ENCODE data around the gene TNFRSF8. TPM values are rescaled to one million over a fixed set of nuclear protein-coding genes. Genes with fewer than 3 reads are reported as not detected.

Gene TNFRSF8
- total and polyA plus RNA-seq, 2 of the 4 experiments (the other 2 are of a cell fraction), result under 0.01 to 0.31 TPM

- H3K4me2 ChIP-seq (ENCODE audit: low read depth, low read length), result no peak overlapping the region
Measured at GRCh38 chr1:12109901-12110300, 46.8 kb downstream of the TNFRSF8 start.

More at GRCh38 chr1:12109901-12110300, 46.8 kb downstream of the TNFRSF8 start:
- peaks cover 7% of the 10 kb centered on the region for H3K4me1 ChIP-seq (ENCODE audit: control insufficient read depth, insufficient read depth, low read length)
- no peak overlapping the region for H2AFZ ChIP-seq (replicated peaks; ENCODE audit: low read length, poor library complexity)
- no peak overlapping the region for H2BK120ac ChIP-seq (ENCODE audit: low read depth, low read length)
- no peaks in the 10 kb centered on the region for H3K9me3 ChIP-seq (ENCODE audit: control insufficient read depth, insufficient read depth, low read length)
- dilution Hi-C loops (cut with HindIII; ENCODE audit: low sequenced_read_pairs, unreplicated experiment), result no loop called here
- H2BK5ac ChIP-seq (ENCODE audit: low read depth, low read length, poor library complexity, severe bottlenecking), result no peak overlapping the region
- no peak overlapping the region for H4K91ac ChIP-seq (ENCODE audit: insufficient read depth, low read depth, low read length)
- no peak overlapping the region for H2BK15ac ChIP-seq (ENCODE audit: low read depth, low read length)
- H4K8ac ChIP-seq (ENCODE audit: low read depth in 2 of 2, low read length in 2 of 2), result no peak overlapping the region
- H3K23ac ChIP-seq (ENCODE audit: low read depth, low read length), result no peak overlapping the region
- WGBS, 2 experiments (ENCODE audit: extremely low coverage in 2 of 2, insufficient read length in 1 of 2), result 71% methylated on average over 1 of the region's 10 CpGs; no CpG with 5 or more reads in 1 of the 2 experiments
- no peaks in the 10 kb centered on the region for H3K79me1 ChIP-seq (ENCODE audit: low read depth in 1 of 2, low read length in 2 of 2)
- H3K56ac ChIP-seq (ENCODE audit: extremely low read depth, insufficient read depth, low read length), result no peak overlapping the region
- H3K18ac ChIP-seq (ENCODE audit: low read depth, low read length), result no peak overlapping the region
- ATAC-seq (ENCODE audit: low read depth) (no peak), DNase-seq (no peak)
- H3K14ac ChIP-seq (replicated peaks; ENCODE audit: low read depth, low read length), result no peak overlapping the region
- no peak for TF ChIP-seq NFE2L2 (IDR thresholded peaks at IDR 0.05; ENCODE audit: low read depth, low read length)
- no peak for TF ChIP-seq RAD21 (IDR thresholded peaks at IDR 0.05; ENCODE audit: low read length)
- TF ChIP-seq MAZ (IDR thresholded peaks at IDR 0.05; ENCODE audit: borderline replicate concordance, low read depth, low read length), result no peak
- TF ChIP-seq MXI1 (IDR thresholded peaks at IDR 0.05; ENCODE audit: borderline replicate concordance, low read depth, low read length), result no peak
- TF ChIP-seq RCOR1 (IDR thresholded peaks at IDR 0.05; ENCODE audit: insufficient replicate concordance, low read length), result no peak
- TF ChIP-seq CHD1 (IDR thresholded peaks at IDR 0.05; ENCODE audit: low read depth, low read length), result no peak
- TF ChIP-seq BHLHE40 (IDR thresholded peaks at IDR 0.05; ENCODE audit: low read depth, low read length), result no peak
- no peak for TF ChIP-seq FOS (IDR thresholded peaks at IDR 0.05; ENCODE audit: low read depth, low read length)
- TF ChIP-seq POLR2A (IDR thresholded peaks at IDR 0.05; ENCODE audit: low read depth, low read length), result no peak
- no peak for TF ChIP-seq ELK1 (IDR thresholded peaks at IDR 0.05; ENCODE audit: borderline replicate concordance, low read depth, low read length)
- TF ChIP-seq, protein P1, sequence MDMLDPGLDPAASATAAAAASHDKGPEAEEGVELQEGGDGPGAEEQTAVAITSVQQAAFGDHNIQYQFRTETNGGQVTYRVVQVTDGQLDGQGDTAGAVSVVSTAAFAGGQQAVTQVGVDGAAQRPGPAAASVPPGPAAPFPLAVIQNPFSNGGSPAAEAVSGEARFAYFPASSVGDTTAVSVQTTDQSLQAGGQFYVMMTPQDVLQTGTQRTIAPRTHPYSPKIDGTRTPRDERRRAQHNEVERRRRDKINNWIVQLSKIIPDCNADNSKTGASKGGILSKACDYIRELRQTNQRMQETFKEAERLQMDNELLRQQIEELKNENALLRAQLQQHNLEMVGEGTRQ (IDR thresholded peaks at IDR 0.05; ENCODE audit: low read depth, low read length), result no peak
- TF ChIP-seq MAFK (IDR thresholded peaks at IDR 0.05; ENCODE audit: low read depth, low read length), result no peak
- no peak for TF ChIP-seq CEBPB (IDR thresholded peaks at IDR 0.05; ENCODE audit: low read depth, low read length)
- no peak for TF ChIP-seq RFX5 (IDR thresholded peaks at IDR 0.05; ENCODE audit: low read depth, low read length)
- no peak for TF ChIP-seq CTCF (conservative IDR thresholded peaks at IDR 0.05; ENCODE audit: low read depth, low read length)
- TF ChIP-seq SMC3 (IDR thresholded peaks at IDR 0.05; ENCODE audit: low read depth, low read length), result no peak
- no peak overlapping the region for H3K27ac ChIP-seq (ENCODE audit: insufficient read depth, low read length)
- H2BK20ac ChIP-seq (ENCODE audit: low read depth, low read length), result no peak overlapping the region
- ChIA-PET POLR2A (ENCODE audit: unreplicated experiment) (interaction anchor here (0.6 kb wide), 1 partner anchor 9 kb away, joined by 3 read pairs; no protein-coding TSS in a partner anchor), CTCF (interaction anchor here (1.1 kb wide), 1 partner anchor 11 kb away, joined by 3 read pairs; no protein-coding TSS in a partner anchor)
- H4K20me1 ChIP-seq (ENCODE audit: insufficient read depth, low read length), result no peaks in the 10 kb centered on the region
- no TSS peak for BruUV-seq (replicated peaks)
- H3K9me1 ChIP-seq (ENCODE audit: insufficient read depth, low read length), result no peaks in the 10 kb centered on the region
- in situ Hi-C loops (cut with MboI; ENCODE audit: low sequenced_read_pairs), result no loop called here
- intact Hi-C loops (cut with micrococcal nuclease), result no loop called here
- H3K36me3 ChIP-seq (ENCODE audit: control insufficient read depth, insufficient read depth, low read length), result no peaks in the 10 kb centered on the region
- H3K4ac ChIP-seq (ENCODE audit: low read depth, low read length), result no peak overlapping the region
- H2AK5ac ChIP-seq (ENCODE audit: low read depth, low read length), result no peak overlapping the region
- no peak overlapping the region for H2AK9ac ChIP-seq (replicated peaks; ENCODE audit: low read depth, low read length, poor library complexity)
- H4K5ac ChIP-seq (ENCODE audit: low read depth, low read length), result no peak overlapping the region
- H3K9ac ChIP-seq (ENCODE audit: low read depth, low read length), result no peak overlapping the region
- H3K4me3 ChIP-seq (ENCODE audit: insufficient read depth, low read depth, low read length), result no peak overlapping the region
- peaks cover 17% of the 10 kb centered on the region for H3K27me3 ChIP-seq (ENCODE audit: control insufficient read depth, insufficient read depth, low read length)

Measured in IMR-90 (cell line).